A549 (cell line): ENCODE measurements around the gene HAUS1. TPM values are rescaled to one million over a fixed set of nuclear protein-coding genes. Genes with fewer than 3 reads are reported as not detected.

Experiments
- ATAC-seq, 2 experiments: fragments of 200-7000 bp in 1 of 2; fragments of >200 bp in 1 of 2; cut with Nextera tagmentation in 1 of 2; cut with Tn5 transposase in 1 of 2; 3 replicates each; pipeline versions ENCODE4 v1.8.0 to v1.9.1; 2018 to 2020; ENCODE audit warnings: mild to moderate bottlenecking in 1 of 2, moderate library complexity in 1 of 2
- CTCF ChIA-PET: fragments of 300-600 bp; sonication (Branson Sonifier 250); formaldehyde crosslinking; extraction: SDS; loops from one replicate; lab custom pipeline; 2021; ENCODE audit warnings: antibody characterized with exemption, inconsistent platforms; lab: Yijun Ruan, JAX
- POLR2A ChIA-PET: fragments of 350-600 bp; formaldehyde crosslinking; extraction: SDS; loops from one replicate; lab custom pipeline; 2021; ENCODE audit warnings: antibody characterized with exemption, inconsistent platforms; lab: Yijun Ruan, JAX
- DNase-seq, 2 experiments: peaks; one replicate each; pipeline versions ENCODE4 v3.0.0 to v3.0.0-alpha.2; 2011 to 2016; ENCODE audit warnings: low read depth in 1 of 2, low spot score in 1 of 2
- FAIRE-seq: peaks from 2 replicates; lab custom pipeline; 2011; peaks lifted over from hg19 to GRCh38; lab: Jason Lieb, UNC
- H3K27ac ChIP-seq, 2 experiments: fragments of >200 bp; sonication (Bioruptor Twin); formaldehyde crosslinking; 3 replicates each; pipeline ENCODE4 v1.5.1; 2016 to 2017
- H3K4me1 ChIP-seq: fragments of >200 bp; sonication (Bioruptor Twin); formaldehyde crosslinking; 3 replicates; pipeline ENCODE4 v1.6.1; 2016
- H3K4me2 ChIP-seq: fragments of >200 bp; sonication (Bioruptor Twin); formaldehyde crosslinking; 3 replicates; pipeline ENCODE4 v1.6.1; 2016
- H3K4me3 ChIP-seq: fragments of >200 bp; sonication (Bioruptor Twin); formaldehyde crosslinking; 3 replicates; pipeline ENCODE4 v1.5.1; 2016
- H3K9me3 ChIP-seq: fragments of >200 bp; sonication (Bioruptor Twin); formaldehyde crosslinking; 3 replicates; pipeline ENCODE4 v1.6.1; 2016
- CBX2 ChIP-seq: fragments of 200-600 bp; sonication (generic); IDR thresholded peaks from 2 replicates; pipeline ENCODE4 v1.6.1; 2016; ENCODE audit warnings: low read depth, mild to moderate bottlenecking, borderline replicate concordance
- CEBPB ChIP-seq, 2 experiments: fragments of >200 bp in 1 of 2; sonication (Bioruptor Twin) in 1 of 2; formaldehyde crosslinking in 1 of 2; IDR thresholded peaks; 2 replicates each; pipeline ENCODE4 v1.6.1; 2012 to 2016
- CHD4 ChIP-seq: fragments of 200-600 bp; sonication (generic); IDR thresholded peaks from 2 replicates; pipeline ENCODE4 v1.6.1; 2016; ENCODE audit warnings: antibody characterized with exemption, mild to moderate bottlenecking, borderline replicate concordance
- ESRRA ChIP-seq: fragments of 150-350 bp; IDR thresholded peaks from 2 replicates; pipeline ENCODE4 v1.6.1; 2014; ENCODE audit warnings: mild to moderate bottlenecking, low read length, borderline replicate concordance
- FOSB ChIP-seq: fragments of 250-450 bp; sonication (Bioruptor Pico); IDR thresholded peaks from 2 replicates; pipeline ENCODE4 v1.5.0; 2020; ENCODE audit warnings: mild to moderate bottlenecking, moderate library complexity
- GATA3 ChIP-seq: IDR thresholded peaks from 2 replicates; pipeline ENCODE4 v1.6.1; 2012; ENCODE audit warnings: borderline replicate concordance
- HEYL ChIP-seq: fragments of 250-450 bp; sonication (Bioruptor Pico); IDR thresholded peaks from 2 replicates; pipeline ENCODE4 v1.8.0; 2021; ENCODE audit warnings: mild to moderate bottlenecking, moderate library complexity
- JUNB ChIP-seq: fragments of >200 bp; sonication (Bioruptor Twin); formaldehyde crosslinking; IDR thresholded peaks from 2 replicates; pipeline ENCODE4 v1.6.1; 2016
- MAZ ChIP-seq: fragments of 150-350 bp; IDR thresholded peaks from 2 replicates; pipeline ENCODE4 v1.6.1; 2014; ENCODE audit warnings: antibody characterized with exemption, low read depth, low read length, borderline replicate concordance
- NFE2L2 ChIP-seq: fragments of 150-350 bp; conservative IDR thresholded peaks from 2 replicates; pipeline ENCODE4 v1.6.1; 2014; ENCODE audit warnings: low read length
- PHF8 ChIP-seq: fragments of 200-600 bp; sonication (generic); IDR thresholded peaks from 2 replicates; pipeline ENCODE4 v1.6.1; 2016; ENCODE audit warnings: low read depth, mild to moderate bottlenecking, antibody characterized with exemption, moderate library complexity, borderline replicate concordance
- RAD21 ChIP-seq, 2 experiments: fragments of >200 bp in 1 of 2; sonication (Bioruptor Twin) in 1 of 2; formaldehyde crosslinking in 1 of 2; IDR thresholded peaks in 1 of 2; conservative IDR thresholded peaks in 1 of 2; 2 replicates in 1 of 2; 3 replicates in 1 of 2; pipeline ENCODE4 v1.6.1; 2012 to 2018; ENCODE audit warnings: inconsistent platforms in 1 of 2
- RARB ChIP-seq: fragments of 250-450 bp; sonication (Bioruptor Pico); IDR thresholded peaks from 2 replicates; pipeline ENCODE4 v1.8.0; 2021; ENCODE audit warnings: mild to moderate bottlenecking, moderate library complexity
- RCOR1 ChIP-seq: fragments of 150-350 bp; IDR thresholded peaks from 2 replicates; pipeline ENCODE4 v1.6.1; 2014; ENCODE audit warnings: antibody characterized with exemption, low read length, low read depth
- RFX5 ChIP-seq: fragments of 450-650 bp; IDR thresholded peaks from 2 replicates; pipeline ENCODE4 v1.7.1; 2014; ENCODE audit warnings: antibody characterized with exemption, mild to moderate bottlenecking, moderate library complexity
- SMC3 ChIP-seq: fragments of >200 bp; sonication (Bioruptor Twin); formaldehyde crosslinking; IDR thresholded peaks from 3 replicates; pipeline ENCODE4 v1.6.1; 2018; ENCODE audit warnings: inconsistent platforms
- SREBF2 ChIP-seq: fragments of 450-650 bp; IDR thresholded peaks from 2 replicates; pipeline ENCODE4 v1.6.1; 2014; ENCODE audit warnings: mild to moderate bottlenecking, moderate library complexity
- TP53 ChIP-seq: fragments of 250-450 bp; sonication (Bioruptor Pico); IDR thresholded peaks from 2 replicates; pipeline ENCODE4 v1.5.0; 2021; ENCODE audit warnings: mild to moderate bottlenecking, moderate library complexity
- WGBS: methylation state at CpG from one replicate; pipeline ENCODE4 v1.1.6; 2017; ENCODE audit errors: missing lambda C conversion rate; 5-methylcytosine and 5-hydroxymethylcytosine counted together
- polyA plus RNA-seq, 4 experiments: library from polyadenylated mRNA; depleted of rRNA in 3 of 4; stranded (reverse); fragments of >200 nt; fragmentation: RNase III in 1 of 4; extraction: RNeasy Plus Mini Kit Qiagen cat#74134 plus additional on column Dnase treatment in 1 of 4; gene quantifications; 2 replicates in 3 of 4; 3 replicates in 1 of 4; pipeline ENCODE4 v1.2.3, GENCODE V29; 2011 to 2017
- TF ChIP-seq, protein P1 (sequence below): IDR thresholded peaks from 2 replicates; pipeline ENCODE4 v1.6.1; 2012
- TF ChIP-seq, protein P2 (sequence below): fragments of >200 bp; sonication (Bioruptor Twin); formaldehyde crosslinking; IDR thresholded peaks from 3 replicates; pipeline ENCODE4 v1.6.1; 2016
- TF ChIP-seq, protein P3 (sequence below): fragments of 200-600 bp; sonication (generic); IDR thresholded peaks from 2 replicates; pipeline ENCODE4 v1.6.1; 2016; ENCODE audit warnings: antibody characterized with exemption, mild to moderate bottlenecking, moderate library complexity
- TF ChIP-seq, protein P4 (sequence below): fragments of 150-350 bp; IDR thresholded peaks from 2 replicates; pipeline ENCODE4 v1.6.1; 2014; ENCODE audit warnings: low read depth, mild to moderate bottlenecking, low read length

The HAUS1 gene
- polyA plus RNA-seq, 2 of the 4 experiments (the other 2 are of a cell fraction), result 58.6 to 59.7 TPM

DNA sequence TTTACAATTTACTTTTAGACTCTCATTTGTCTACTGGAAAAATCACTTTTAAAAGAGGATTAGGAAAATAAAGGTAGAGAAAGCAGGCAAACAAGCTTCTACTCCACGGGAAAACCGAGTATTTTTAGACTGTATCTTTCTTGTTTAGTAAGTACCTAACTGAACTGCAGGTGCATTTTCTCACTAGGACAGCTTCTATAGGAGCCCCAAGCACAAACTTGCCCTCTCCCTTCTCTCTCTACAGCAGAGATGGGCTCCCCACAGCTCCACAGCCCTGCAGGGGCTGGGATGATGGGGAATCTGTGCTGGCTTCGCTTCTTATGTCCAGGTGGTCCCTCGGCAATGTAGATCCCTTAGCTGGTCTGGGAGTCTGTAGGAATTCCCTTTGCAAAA, 48.4 kb upstream of the HAUS1 start:
- no peak for TF ChIP-seq GATA3
- no peak for TF ChIP-seq RFX5
- no peak for TF ChIP-seq JUNB
- no peak for TF ChIP-seq MAZ
- CTCF ChIA-PET, result interaction anchor here (0.5 to 1.8 kb wide), 2 partner anchors 18 to 145 kb away, joined by 3 to 7 read pairs; no protein-coding TSS in a partner anchor
- POLR2A ChIA-PET, result no interaction called here
- no peak for ATAC-seq
- Histone ChIP-seq H3K4me1 (no peaks in the 10 kb centered on the region), H3K4me3 (no peak overlapping the region), H3K4me2 (no peak overlapping the region), H3K9me3 (no peaks in the 10 kb centered on the region), H3K27ac (no peak overlapping the region)
- FAIRE-seq, result no peak
- 51% methylated on average over 4 of the region's 4 CpGs for WGBS
- DNase-seq, result no peak

DNA sequence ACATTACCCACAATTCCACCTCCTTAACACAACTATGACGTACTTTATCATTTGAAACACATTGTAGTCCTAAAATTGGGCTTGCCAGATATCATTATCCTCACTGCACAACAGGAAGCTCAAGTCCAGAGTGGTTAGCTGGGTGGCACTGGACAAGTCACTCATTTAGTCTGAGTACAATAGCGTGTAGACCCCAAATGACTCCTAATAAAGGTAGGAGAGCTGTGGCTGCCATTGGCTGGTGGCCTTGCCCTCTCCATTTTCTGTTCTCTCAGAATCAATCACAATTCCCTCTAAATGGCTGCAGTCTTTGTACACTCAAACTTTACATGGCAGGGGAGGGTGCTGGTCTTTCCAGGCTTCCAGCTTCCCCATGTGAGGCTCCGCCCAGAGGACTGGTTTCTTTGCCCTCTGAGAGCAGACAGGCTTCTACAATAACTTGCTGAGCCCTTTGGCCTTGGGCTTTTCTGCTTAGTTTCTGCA, 43.8 kb upstream of the HAUS1 start:
- TF ChIP-seq SREBF2 (no peak), JUNB (no peak), TP53 (no peak), RARB (CRISPR knock-in tag) (no peak), FOSB (CRISPR knock-in tag) (no peak), CBX2 (no peak), HEYL (CRISPR knock-in tag) (no peak), SMC3 (no peak), RCOR1 (no peak), ESRRA (no peak), PHF8 (no peak), NFE2L2 (no peak), CHD4 (no peak), RAD21 (conservative IDR thresholded peaks at IDR 0.05 in 1 of 2, IDR thresholded peaks at IDR 0.05 in 1 of 2) (no peak), CEBPB (IDR thresholded peaks at IDR 0.05) (no peak)
- TF ChIP-seq, protein P1, sequence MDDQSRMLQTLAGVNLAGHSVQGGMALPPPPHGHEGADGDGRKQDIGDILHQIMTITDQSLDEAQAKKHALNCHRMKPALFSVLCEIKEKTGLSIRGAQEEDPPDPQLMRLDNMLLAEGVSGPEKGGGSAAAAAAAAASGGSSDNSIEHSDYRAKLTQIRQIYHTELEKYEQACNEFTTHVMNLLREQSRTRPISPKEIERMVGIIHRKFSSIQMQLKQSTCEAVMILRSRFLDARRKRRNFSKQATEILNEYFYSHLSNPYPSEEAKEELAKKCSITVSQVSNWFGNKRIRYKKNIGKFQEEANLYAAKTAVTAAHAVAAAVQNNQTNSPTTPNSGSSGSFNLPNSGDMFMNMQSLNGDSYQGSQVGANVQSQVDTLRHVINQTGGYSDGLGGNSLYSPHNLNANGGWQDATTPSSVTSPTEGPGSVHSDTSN, result no peak
- TF ChIP-seq, protein P2, sequence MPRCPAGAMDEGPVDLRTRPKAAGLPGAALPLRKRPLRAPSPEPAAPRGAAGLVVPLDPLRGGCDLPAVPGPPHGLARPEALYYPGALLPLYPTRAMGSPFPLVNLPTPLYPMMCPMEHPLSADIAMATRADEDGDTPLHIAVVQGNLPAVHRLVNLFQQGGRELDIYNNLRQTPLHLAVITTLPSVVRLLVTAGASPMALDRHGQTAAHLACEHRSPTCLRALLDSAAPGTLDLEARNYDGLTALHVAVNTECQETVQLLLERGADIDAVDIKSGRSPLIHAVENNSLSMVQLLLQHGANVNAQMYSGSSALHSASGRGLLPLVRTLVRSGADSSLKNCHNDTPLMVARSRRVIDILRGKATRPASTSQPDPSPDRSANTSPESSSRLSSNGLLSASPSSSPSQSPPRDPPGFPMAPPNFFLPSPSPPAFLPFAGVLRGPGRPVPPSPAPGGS, result no peak
- TF ChIP-seq, protein P3, sequence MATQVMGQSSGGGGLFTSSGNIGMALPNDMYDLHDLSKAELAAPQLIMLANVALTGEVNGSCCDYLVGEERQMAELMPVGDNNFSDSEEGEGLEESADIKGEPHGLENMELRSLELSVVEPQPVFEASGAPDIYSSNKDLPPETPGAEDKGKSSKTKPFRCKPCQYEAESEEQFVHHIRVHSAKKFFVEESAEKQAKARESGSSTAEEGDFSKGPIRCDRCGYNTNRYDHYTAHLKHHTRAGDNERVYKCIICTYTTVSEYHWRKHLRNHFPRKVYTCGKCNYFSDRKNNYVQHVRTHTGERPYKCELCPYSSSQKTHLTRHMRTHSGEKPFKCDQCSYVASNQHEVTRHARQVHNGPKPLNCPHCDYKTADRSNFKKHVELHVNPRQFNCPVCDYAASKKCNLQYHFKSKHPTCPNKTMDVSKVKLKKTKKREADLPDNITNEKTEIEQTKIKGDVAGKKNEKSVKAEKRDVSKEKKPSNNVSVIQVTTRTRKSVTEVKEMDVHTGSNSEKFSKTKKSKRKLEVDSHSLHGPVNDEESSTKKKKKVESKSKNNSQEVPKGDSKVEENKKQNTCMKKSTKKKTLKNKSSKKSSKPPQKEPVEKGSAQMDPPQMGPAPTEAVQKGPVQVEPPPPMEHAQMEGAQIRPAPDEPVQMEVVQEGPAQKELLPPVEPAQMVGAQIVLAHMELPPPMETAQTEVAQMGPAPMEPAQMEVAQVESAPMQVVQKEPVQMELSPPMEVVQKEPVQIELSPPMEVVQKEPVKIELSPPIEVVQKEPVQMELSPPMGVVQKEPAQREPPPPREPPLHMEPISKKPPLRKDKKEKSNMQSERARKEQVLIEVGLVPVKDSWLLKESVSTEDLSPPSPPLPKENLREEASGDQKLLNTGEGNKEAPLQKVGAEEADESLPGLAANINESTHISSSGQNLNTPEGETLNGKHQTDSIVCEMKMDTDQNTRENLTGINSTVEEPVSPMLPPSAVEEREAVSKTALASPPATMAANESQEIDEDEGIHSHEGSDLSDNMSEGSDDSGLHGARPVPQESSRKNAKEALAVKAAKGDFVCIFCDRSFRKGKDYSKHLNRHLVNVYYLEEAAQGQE, result no peak
- TF ChIP-seq, protein P4, sequence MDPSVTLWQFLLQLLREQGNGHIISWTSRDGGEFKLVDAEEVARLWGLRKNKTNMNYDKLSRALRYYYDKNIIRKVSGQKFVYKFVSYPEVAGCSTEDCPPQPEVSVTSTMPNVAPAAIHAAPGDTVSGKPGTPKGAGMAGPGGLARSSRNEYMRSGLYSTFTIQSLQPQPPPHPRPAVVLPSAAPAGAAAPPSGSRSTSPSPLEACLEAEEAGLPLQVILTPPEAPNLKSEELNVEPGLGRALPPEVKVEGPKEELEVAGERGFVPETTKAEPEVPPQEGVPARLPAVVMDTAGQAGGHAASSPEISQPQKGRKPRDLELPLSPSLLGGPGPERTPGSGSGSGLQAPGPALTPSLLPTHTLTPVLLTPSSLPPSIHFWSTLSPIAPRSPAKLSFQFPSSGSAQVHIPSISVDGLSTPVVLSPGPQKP, result no peak
- TF ChIP-seq, all 56 proteins: peak for 0
- FAIRE-seq (no peak), DNase-seq (no peak), ATAC-seq (no peak)
- no peaks in the 10 kb centered on the region for H3K9me3 ChIP-seq
- no peak overlapping the region for H3K27ac ChIP-seq
- H3K4me2 ChIP-seq, result no peak overlapping the region
- 85% methylated on average over 3 of the region's 3 CpGs for whole genome bisulfite sequencing
- H3K4me3 ChIP-seq, result no peak overlapping the region
- H3K4me1 ChIP-seq, result no peaks in the 10 kb centered on the region
- POLR2A ChIA-PET, result no interaction called here
- CTCF ChIA-PET, result interaction anchor here (0.6 kb wide), 1 partner anchor 113 kb away, joined by 3 read pairs; a partner anchor contains a TSS
